ENCODE data around the gene LSM7.

Gene LSM7

DNA sequence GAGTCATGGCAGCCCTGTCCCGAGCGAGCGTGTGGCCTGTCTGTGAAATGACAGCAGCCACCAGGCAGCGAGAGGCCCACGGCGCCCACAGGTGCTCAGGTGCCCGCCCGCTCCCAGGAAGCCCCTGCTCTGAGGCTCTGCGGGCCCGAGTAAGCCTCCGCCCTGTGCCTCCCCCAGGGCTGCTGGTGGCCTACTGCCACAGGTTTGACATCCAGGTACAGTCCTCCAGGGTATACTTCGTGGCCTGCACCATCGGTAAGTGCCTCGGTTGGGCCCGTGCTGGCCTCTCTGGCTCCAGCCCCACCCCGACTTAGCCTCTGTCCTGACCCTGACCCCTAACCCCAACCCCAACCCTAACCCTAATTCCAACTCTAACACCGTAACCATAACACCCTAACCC lies 16.7 kb upstream of the LSM7 start:
- TF ChIP-seq ZNF274 (IDR thresholded peaks at IDR 0.05; ENCODE audit: low read depth, low read length) = no peak
- no peak for TF ChIP-seq SUZ12 (IDR thresholded peaks at IDR 0.05; ENCODE audit: extremely low read depth, insufficient read depth, insufficient read length)
- no peak for TF ChIP-seq YY1 (IDR thresholded peaks at IDR 0.05; ENCODE audit: insufficient read depth, insufficient read length)
- Histone ChIP-seq H3K4me1 (ENCODE audit: insufficient read depth, insufficient read length) (peaks cover 2% of the 10 kb centered on the region), H3K36me3 (ENCODE audit: insufficient read depth, insufficient read length, low read length) (peaks cover 68% of the 10 kb centered on the region), H3K9me3 (ENCODE audit: insufficient read depth, low read length) (no peaks in the 10 kb centered on the region), H3K4me3 (ENCODE audit: insufficient read length, low read depth) (no peak overlapping the region), H3K27me3 (ENCODE audit: insufficient read depth, insufficient read length) (no peaks in the 10 kb centered on the region), H3K9ac (ENCODE audit: insufficient read length, low read depth) (no peak overlapping the region)
- DNase-seq (ENCODE audit: low read depth, low spot score) = no peak

DNA sequence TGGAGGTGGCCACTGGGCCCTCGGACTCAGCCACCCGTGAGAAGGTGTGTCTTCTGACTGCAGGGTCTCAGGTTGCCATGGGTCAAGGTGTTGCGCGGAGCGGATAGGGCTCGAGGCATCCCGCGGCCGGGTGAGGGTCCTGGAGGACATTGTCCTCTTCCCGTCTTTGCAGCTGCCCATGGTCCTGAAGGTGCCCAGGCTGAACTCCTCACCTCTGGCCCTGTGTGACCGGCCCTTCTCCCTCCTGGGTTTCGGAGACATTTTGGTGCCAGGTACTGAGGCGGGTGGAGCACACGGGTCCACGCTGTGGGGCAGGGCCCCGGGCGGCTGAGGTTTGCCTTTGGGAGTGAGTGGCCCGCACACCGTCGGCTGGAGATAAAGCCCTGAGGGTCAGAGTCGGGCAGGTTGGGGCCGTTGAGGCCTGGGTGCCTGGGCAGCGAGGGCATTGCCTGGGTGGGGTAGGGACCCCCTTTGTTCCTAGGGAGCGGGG lies 16.0 kb upstream of the LSM7 start:
- Histone ChIP-seq H3K4me1 (ENCODE audit: insufficient read depth, insufficient read length) (peaks cover 4% of the 10 kb centered on the region), H3K27me3 (ENCODE audit: insufficient read depth, insufficient read length) (no peaks in the 10 kb centered on the region), H3K9me3 (ENCODE audit: insufficient read depth, low read length) (no peaks in the 10 kb centered on the region), H3K4me3 (ENCODE audit: insufficient read length, low read depth) (no peak overlapping the region), H3K36me3 (ENCODE audit: insufficient read depth, insufficient read length, low read length) (peaks cover 68% of the 10 kb centered on the region), H3K9ac (ENCODE audit: insufficient read length, low read depth) (no peak overlapping the region)
- no peak for DNase-seq (ENCODE audit: low read depth, low spot score)
- no peak for TF ChIP-seq ZNF274 (IDR thresholded peaks at IDR 0.05; ENCODE audit: low read depth, low read length)
- no peak for TF ChIP-seq SUZ12 (IDR thresholded peaks at IDR 0.05; ENCODE audit: extremely low read depth, insufficient read depth, insufficient read length)
- no peak for TF ChIP-seq YY1 (IDR thresholded peaks at IDR 0.05; ENCODE audit: insufficient read depth, insufficient read length)

DNA sequence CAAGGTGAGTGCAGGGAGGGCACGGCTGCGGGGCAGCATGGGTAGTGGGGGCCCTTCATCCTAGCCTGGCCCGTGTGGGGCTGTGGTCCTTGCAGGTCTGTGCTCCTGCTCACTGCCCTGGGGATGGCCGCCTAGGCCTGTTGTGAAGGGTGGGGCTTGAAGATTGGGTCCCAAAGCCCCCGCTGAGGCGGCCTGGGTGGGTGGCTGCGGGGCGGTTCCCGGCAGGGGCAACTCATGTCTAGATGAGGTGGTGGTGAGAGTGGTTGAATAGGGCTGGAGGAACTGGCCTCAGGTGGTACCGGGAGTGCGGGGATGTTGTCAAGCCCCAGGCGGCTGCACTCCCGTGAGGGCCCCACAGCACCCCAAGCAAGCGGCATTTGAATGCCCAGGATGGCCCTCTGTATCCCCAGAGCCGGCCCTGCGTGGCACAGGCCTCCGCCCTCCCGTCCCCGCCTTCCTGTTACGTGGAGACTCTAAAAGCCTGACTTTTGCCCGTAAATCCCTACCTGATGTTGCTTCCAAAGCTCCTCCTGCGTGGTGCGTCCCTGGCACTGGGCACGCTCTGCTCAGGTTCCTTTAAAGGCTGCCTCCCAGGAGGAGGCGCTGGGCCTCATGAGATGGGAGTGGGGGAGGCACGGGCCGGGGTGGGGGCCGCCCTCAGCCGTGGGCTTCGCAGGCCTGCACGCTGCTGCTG lies 15.1 kb upstream of the LSM7 start:
- Histone ChIP-seq H3K36me3 (ENCODE audit: insufficient read depth, insufficient read length, low read length) (peaks cover 73% of the 10 kb centered on the region), H3K27me3 (ENCODE audit: insufficient read depth, insufficient read length) (no peaks in the 10 kb centered on the region), H3K4me1 (ENCODE audit: insufficient read depth, insufficient read length) (peaks cover 4% of the 10 kb centered on the region), H3K4me3 (ENCODE audit: insufficient read length, low read depth) (no peak overlapping the region), H3K9ac (ENCODE audit: insufficient read length, low read depth) (no peak overlapping the region), H3K9me3 (ENCODE audit: insufficient read depth, low read length) (no peaks in the 10 kb centered on the region)
- no peak for DNase-seq (ENCODE audit: low read depth, low spot score)
- TF ChIP-seq SUZ12 (IDR thresholded peaks at IDR 0.05; ENCODE audit: extremely low read depth, insufficient read depth, insufficient read length) (no peak), ZNF274 (IDR thresholded peaks at IDR 0.05; ENCODE audit: low read depth, low read length) (no peak), YY1 (IDR thresholded peaks at IDR 0.05; ENCODE audit: insufficient read depth, insufficient read length) (no peak)

DNA sequence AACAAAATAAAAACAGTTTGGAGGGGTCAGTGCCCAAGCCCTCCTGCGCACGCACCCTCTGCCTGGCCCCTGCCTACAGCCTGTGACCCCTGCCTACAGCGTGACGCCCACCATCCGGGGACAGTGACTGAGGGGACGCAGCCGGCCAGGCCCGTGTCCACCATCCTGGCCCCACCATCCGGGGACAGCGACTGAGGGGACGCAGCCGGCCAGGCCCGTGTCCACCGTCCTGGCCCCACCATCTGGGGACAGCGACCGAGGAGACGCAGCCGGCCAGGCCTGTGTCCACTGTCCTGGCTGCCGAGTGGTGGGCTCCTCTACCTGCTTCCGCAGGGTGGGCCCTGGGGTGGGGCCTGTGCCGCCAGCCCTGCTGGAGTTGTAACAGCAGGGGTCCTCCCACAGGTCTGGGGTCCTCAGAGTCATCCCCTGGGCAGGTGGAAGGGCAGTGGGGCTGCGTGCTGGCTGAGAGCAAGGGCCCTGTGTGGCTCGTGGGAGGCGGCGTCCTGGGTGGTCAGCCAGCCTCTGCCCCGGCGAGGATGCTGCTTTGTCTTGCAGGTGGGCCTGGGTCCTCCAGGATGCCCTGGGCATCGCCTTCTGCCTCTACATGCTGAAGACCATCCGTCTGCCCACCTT lies 14.4 kb upstream of the LSM7 start:
- H3K36me3 ChIP-seq (ENCODE audit: insufficient read depth, insufficient read length, low read length) = peaks cover 78% of the 10 kb centered on the region
- TF ChIP-seq YY1 (IDR thresholded peaks at IDR 0.05; ENCODE audit: insufficient read depth, insufficient read length) (no peak), ZNF274 (IDR thresholded peaks at IDR 0.05; ENCODE audit: low read depth, low read length) (no peak), SUZ12 (IDR thresholded peaks at IDR 0.05; ENCODE audit: extremely low read depth, insufficient read depth, insufficient read length) (no peak)
- H3K27me3 ChIP-seq (ENCODE audit: insufficient read depth, insufficient read length) = no peaks in the 10 kb centered on the region
- peaks cover 6% of the 10 kb centered on the region for H3K4me1 ChIP-seq (ENCODE audit: insufficient read depth, insufficient read length)
- H3K9ac ChIP-seq (ENCODE audit: insufficient read length, low read depth) = peak overlapping the region; percentile 8
- no peak for DNase-seq (ENCODE audit: low read depth, low spot score)
- H3K4me3 ChIP-seq (ENCODE audit: insufficient read length, low read depth) = no peak overlapping the region
- no peaks in the 10 kb centered on the region for H3K9me3 ChIP-seq (ENCODE audit: insufficient read depth, low read length)

DNA sequence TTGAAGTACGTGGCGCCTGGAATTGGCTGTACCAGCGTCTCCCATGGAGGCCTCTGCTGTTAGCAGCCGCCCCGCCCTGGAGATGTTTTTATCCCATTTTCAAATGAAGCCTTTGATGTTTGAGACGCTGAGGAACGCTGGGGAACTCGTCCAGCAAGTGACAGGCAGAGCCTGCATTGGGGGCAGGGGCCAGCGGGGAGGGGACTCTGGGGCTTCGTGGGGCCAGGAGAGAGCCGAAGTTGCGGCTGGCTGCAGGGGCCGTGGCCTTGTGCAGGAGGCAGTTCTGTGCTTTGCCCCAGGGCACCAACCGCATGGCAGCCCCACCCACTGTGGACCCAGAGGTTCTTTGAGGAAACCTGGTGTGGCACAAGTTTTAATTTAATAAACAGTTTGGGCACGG lies 13.6 kb upstream of the LSM7 start:
- Histone ChIP-seq H3K9ac (ENCODE audit: insufficient read length, low read depth) (no peak overlapping the region), H3K9me3 (ENCODE audit: insufficient read depth, low read length) (no peaks in the 10 kb centered on the region), H3K36me3 (ENCODE audit: insufficient read depth, insufficient read length, low read length) (peaks cover 81% of the 10 kb centered on the region), H3K4me1 (ENCODE audit: insufficient read depth, insufficient read length) (peaks cover 14% of the 10 kb centered on the region), H3K27me3 (ENCODE audit: insufficient read depth, insufficient read length) (no peaks in the 10 kb centered on the region), H3K4me3 (ENCODE audit: insufficient read length, low read depth) (no peak overlapping the region)
- no peak for DNase-seq (ENCODE audit: low read depth, low spot score)
- TF ChIP-seq YY1 (IDR thresholded peaks at IDR 0.05; ENCODE audit: insufficient read depth, insufficient read length) (no peak), SUZ12 (IDR thresholded peaks at IDR 0.05; ENCODE audit: extremely low read depth, insufficient read depth, insufficient read length) (no peak), ZNF274 (IDR thresholded peaks at IDR 0.05; ENCODE audit: low read depth, low read length) (no peak)

DNA sequence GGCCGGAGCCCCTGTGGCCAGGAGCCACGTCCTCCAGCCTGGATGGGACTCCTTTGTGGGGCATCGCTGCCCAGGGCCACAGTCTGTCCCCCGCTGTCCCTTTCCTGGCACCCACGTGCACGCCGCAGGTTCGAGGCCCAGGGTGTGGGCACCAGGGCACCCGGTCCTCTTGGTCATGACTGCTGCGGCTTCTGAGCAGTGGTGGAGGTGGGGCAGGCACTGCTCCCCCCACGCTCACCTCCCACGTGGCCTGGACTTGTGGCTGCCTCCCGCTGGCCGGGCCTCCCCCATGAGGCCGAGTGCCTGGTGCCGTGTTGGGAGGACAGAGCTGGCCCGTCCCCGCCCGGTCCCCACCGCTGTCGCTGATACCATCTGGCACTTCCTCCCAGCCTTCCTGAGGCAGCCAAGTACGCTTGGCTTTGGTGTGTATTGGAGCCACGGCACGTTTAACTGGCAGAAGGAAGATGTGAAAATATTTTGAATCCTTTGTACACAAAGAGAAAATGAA lies 12.9 kb upstream of the LSM7 start:
- Histone ChIP-seq H3K9ac (ENCODE audit: insufficient read length, low read depth) (no peak overlapping the region), H3K36me3 (ENCODE audit: insufficient read depth, insufficient read length, low read length) (peaks cover 78% of the 10 kb centered on the region), H3K9me3 (ENCODE audit: insufficient read depth, low read length) (no peaks in the 10 kb centered on the region), H3K4me1 (ENCODE audit: insufficient read depth, insufficient read length) (peaks cover 20% of the 10 kb centered on the region), H3K27me3 (ENCODE audit: insufficient read depth, insufficient read length) (no peaks in the 10 kb centered on the region), H3K4me3 (ENCODE audit: insufficient read length, low read depth) (no peak overlapping the region)
- DNase-seq (ENCODE audit: low read depth, low spot score) = no peak
- TF ChIP-seq SUZ12 (IDR thresholded peaks at IDR 0.05; ENCODE audit: extremely low read depth, insufficient read depth, insufficient read length) (no peak), ZNF274 (IDR thresholded peaks at IDR 0.05; ENCODE audit: low read depth, low read length) (no peak)

DNA sequence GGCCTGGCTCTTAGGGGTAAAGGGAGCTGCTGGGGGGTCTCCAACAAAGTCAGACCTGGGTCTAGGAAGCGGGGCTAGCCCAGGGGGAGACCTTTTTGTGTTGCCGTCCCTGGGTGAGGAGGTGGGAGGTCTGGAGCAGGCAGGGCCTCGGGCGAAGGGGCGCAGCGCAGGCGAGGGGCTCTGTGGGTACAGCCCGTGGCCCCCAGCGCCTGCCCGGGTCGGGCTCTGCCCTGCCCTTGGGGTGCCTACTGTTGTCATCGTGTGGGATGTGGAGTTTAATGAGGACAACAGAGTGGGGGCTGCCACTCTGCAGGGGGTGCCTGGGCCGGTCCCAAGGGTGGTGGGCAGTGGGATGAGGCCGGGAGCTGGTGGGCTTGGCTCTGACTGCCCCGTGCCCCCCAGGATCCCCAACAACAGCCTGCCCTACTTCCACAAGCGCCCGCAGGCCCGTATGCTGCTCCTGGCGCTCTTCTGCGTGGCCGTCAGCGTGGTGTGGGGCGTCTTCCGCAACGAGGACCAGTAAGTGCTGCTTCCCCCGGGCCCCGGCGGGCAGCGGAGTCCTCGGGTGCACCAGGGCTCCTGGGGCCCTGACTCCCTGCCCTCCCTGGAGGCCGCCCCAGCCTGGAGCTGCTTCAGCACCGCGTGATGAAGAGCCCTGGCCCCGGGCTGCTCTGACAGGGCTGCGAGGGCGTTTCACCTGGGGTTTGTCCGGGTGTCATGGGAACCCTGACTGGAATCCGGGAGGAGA lies 12.3 kb upstream of the LSM7 start:
- Histone ChIP-seq H3K36me3 (ENCODE audit: insufficient read depth, insufficient read length, low read length) (peaks cover 75% of the 10 kb centered on the region), H3K9ac (ENCODE audit: insufficient read length, low read depth) (no peak overlapping the region), H3K4me3 (ENCODE audit: insufficient read length, low read depth) (no peak overlapping the region), H3K27me3 (ENCODE audit: insufficient read depth, insufficient read length) (no peaks in the 10 kb centered on the region), H3K4me1 (ENCODE audit: insufficient read depth, insufficient read length) (peaks cover 22% of the 10 kb centered on the region), H3K9me3 (ENCODE audit: insufficient read depth, low read length) (peaks cover 1% of the 10 kb centered on the region; the same call in 1 of the 2 replicates)
- no peak for DNase-seq (ENCODE audit: low read depth, low spot score)
- TF ChIP-seq SUZ12 (IDR thresholded peaks at IDR 0.05; ENCODE audit: extremely low read depth, insufficient read depth, insufficient read length) = no peak
- no peak for TF ChIP-seq YY1 (IDR thresholded peaks at IDR 0.05; ENCODE audit: insufficient read depth, insufficient read length)
- TF ChIP-seq ZNF274 (IDR thresholded peaks at IDR 0.05; ENCODE audit: low read depth, low read length) = no peak

Measured in NT2/D1 (cell line).